Measurements from ENCODE around the gene OPRM1.
"Not testable (repeated sequence)": the region's sequence is repeated elsewhere in the genome, so short reads cannot be mapped to it uniquely, and the experiment has no call there.

The OPRM1 gene

DNA sequence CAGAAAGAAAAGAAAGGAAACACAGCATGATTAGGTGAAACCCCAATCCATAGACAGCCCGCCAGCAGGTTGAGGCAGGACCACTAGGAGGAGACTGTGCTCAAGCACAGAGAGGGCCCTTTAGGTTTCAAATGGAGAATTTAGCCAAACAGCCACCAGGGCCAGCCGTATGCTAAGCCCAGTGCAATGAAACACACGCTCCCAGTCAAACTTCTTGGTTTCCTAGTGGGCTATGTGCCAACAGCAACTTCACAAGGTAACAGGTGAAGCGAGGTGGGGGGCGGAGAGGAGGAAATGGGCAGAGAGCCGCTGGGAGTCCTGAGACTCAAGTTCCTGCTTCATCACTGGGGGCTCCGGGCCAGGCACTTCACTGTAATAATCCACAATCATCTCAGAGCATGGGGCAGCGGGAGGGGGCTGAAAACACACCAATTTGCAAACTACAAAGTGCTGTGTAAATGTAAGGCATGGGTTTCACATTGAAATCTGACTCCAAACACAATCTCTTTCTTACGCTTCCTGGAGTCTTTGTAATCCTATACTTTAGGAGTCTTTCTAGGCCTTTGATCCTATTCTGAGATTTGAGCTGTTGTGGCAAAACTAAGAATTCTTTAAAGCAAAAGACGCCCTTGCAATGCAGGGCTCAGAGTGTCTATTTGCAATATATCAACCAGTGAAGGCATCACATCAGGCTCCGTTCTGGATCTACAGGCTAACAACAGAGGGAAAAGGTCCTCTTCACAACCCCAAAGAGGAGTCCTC, 117.3 kb downstream of the OPRM1 start:
- peak; percentile 65 for DNase-seq

DNA sequence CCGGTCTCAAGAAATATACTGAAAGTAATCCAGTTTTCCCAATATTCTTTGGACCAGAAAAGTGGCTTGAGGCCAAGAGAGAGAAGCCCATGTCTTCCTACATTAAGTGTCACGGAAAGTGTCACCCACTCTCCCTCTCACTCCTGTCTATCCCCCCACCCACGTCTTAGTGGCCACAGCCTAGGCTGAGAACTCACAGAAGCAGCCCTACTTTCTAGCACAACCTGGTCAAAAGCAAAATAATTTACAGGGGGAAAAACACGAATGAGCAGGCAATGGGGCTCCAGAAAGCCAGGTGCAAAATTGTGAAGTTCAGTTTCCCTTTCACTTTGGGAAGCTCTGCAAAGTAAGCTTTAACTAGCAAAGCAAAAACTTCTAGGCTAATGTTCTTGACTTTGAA, 118.0 kb downstream of the OPRM1 start:
- no peak for DNase-seq

DNA sequence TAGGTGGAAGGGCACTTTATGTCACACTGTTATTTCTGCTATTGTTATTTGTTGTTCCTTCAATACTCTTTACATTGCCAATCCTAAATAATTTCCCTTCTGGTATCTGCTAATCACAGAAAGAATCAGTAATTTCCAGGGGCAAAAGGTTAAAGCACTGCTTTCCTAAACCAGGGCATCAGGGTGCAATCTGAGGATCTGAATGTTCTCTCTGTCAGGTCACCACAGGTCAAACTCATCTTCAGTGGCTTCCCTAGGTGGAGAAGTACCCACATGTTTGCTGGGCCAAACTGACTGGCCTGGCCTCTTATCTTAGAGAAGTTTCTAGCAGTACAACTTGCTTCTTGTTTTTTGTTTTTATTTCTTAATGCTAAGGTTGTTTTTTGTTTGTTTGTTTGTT, 118.7 kb downstream of the OPRM1 start:
- no peak for DNase-seq

DNA sequence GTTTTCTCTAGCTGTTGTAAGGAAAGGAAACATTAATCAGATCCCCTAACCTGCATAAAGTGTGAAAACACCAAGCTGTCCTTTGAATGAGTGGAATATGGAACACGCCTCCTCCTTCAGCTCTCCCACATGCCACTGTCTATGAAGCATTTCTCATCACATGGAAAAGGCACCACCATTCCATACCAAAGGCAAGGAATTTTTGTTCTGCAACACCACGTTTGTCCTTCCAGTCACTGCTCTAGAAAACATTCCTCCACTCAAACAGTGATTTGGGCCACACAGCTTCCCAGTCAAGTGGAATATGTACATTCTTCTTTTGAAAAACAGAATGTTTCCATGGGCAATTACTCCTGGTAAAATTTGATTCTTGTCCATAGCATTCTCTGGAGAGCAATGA, 120.1 kb downstream of the OPRM1 start:
- DNase-seq = no peak

DNA sequence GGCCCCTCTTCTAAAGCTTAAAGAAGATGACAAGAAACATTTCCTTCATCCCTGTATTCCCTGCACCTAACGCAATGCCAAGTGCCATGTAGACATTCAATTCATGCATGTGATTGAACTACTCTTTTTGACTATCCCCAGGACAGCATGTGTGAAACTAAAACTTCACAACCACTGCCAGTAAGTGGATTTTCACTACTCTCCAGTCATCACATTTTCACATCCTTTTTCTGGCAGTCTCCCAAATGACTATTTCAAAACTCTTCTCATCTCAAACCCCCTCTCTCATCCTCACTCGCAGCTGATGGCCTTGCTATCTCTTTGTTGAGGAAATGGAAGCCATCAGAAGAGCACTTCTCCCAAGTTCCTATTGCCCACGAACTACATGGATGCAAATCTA, 122.6 kb downstream of the OPRM1 start:
- no peak for DNase-seq

DNA sequence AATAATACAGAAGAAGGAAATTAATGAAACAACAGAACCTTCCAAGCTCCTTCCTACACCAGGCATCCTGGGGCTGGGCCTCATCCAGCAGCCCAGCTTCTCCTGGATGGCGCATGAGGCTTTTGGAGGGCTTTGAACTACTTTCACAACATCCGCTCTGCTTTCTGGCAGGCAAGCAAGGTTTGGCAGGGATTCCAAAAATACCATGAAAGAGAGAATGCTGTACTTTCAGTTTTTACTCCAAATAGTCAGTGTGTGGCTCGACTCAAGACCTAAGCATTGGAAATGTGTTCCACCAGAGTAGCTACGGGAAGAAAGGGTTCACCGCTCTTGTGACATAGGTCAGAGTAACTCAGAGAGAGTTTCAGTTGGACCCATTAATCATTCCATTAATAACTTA, 125.4 kb downstream of the OPRM1 start:
- DNase-seq = no peak

DNA sequence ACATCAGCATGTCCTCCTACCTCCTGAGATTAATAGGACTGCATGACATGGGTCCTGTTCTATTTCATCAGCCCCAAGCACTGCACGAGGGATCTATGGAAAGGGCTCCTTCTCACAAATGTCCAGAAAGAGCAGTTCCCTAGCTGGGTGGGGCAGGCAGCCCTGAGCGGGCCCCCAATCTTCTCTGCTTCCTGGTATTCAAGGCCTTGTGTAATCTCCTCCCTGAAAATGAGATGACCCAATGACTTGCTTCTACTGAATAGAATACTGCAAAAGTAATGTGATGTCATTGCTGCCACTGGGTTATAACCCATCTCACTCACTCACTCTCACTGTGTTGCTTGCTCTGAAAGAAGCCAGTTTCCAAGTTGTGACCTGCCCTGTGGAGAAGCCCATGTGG, 126.4 kb downstream of the OPRM1 start:
- no peak for DNase-seq

DNA sequence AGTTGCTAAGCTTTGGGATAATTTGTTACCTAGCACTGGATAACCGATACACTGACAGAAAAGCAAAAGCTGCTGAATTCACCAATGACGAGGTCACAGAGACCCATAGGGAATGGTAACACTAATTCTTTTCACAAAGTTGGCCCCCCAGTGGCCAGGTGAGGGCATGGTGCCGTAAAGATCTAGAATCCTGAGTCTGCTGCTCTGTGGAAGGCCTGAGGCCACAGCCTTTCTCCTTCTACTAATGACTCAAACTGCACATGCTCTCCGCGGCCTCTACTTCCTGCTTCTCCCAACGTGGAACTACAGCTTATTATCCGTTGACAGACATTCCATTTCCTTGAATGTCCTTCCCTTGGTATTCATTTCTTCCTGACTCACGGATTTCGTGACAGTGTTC, 127.1 kb downstream of the OPRM1 start:
- DNase-seq = peak; percentile 57

DNA sequence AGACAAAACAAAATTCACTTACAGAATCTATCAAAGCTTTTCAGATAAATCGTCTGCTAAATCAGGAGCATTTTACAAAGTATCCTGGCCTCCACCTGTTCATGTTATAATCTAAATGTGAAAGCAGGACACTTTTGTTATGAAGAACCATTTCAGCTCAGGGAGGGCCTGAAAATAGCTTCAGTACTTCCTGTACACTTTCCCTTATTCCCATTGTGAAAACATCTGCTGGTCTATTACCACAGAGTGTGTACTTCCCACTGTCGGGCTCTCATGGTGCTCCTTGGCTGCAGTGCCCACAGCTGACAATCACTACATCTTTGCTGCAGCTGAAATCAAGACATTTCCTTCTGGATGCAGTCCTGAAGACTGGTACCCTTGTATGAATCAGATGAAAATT, 128.1 kb downstream of the OPRM1 start:
- DNase-seq = no peak

DNA sequence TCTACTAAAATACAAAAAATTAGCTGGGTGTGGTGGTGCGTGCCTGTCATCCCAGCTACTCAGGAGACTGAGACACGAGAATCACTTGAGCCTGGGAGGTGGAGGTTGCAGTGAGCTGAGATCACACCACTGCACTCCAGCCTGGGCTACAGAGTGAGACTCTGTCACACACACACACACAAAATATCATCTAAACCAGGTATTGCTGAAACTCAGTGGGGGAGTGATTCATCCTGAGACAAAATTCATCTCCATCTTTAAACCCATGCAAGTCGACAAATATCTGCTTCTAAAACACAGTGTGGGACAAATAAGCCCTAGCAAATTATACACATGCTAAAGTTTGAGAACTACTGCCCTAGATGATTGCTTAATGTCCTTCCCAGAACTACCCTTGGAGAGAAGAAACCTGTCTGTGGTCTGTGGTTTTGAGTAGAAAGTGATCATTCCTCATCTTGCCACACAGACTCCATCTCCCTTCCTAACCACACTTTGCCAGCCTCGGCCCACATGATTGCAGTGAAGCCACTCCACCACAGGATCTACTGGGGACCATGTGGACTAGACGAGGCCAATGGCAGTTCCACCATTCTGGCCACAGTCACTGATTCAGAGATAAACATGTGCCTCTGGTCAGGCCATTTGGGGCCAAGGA, 130.3 kb downstream of the OPRM1 start:
- DNase-seq = no peak

DNA sequence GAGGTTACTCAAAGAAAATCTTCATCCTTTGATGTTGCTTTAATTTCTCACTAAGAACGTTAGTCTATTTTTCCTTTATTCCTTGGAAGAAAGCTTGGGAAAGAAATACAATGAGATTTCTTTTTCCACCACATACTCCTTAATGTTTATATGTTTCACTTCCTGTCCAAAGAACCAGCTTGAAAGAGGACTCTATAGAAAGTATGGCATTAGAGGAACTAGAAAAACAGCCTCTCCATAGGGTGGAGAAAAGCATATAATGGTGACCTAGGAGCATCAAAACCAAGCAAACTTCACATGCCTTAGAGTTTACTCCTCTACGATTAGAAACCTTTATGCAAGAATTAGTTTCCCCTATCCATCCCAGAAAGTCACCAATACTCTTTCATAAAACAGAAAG, 131.1 kb downstream of the OPRM1 start:
- no peak for DNase-seq

DNA sequence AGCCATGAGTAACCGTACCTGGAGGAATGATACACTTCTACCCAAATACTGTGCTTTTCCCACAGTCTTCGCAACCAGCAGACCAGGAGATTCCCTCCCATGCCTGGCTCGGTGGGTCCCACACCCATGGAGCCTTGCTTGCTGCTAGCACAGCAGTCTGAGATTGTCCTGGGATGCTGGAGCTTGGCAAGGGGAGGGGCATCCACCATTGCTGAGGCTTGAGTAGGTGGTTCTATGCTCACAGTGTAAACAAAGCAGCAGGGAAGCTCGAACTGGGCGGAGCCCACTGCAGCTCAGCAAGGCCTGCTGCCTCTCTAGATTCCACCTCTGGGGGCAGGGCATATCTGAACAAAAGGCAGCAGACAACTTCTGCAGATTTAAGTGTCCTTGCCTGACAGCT, 133.4 kb downstream of the OPRM1 start:
- not testable (repeated sequence) for DNase-seq

DNA sequence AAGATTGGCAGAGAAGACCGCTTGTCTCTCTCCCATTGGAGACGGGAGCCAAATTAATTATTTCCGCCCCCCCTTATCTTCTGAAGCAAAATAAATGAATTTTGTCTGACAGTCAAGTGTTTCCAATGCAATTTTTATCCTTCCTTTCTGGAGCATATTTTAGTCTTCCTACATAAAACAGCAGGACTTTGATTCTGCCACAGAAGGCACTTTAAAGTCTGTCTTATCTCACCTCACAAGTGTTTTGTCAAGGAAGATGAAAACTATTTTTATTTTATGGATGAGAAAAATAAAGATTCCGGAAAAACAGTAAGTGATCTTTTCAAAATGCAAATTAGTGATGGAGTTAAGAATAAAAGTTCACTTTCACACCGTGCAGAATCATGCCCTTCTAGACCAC, 140.4 kb downstream of the OPRM1 start:
- no peak for DNase-seq

DNA sequence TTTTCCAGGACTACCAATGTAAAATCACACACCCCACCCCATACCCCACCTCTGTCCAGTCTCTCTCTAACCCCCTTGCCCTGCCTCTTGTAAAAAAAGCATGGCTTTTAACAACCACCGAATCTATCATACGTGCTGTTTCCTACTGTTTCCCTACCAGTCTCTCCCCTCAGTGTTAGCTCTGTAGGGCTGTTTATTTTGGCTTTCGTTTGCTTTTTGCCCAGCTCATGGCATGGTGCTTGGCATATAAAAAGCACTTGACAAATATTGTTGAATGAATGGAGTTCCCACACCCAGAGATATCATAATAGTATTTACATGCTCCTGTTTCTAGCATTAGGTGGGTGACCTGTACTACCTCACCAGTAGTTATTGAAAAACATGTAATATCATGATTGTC, 148.2 kb downstream of the OPRM1 start:
- DNase-seq = no peak

DNA sequence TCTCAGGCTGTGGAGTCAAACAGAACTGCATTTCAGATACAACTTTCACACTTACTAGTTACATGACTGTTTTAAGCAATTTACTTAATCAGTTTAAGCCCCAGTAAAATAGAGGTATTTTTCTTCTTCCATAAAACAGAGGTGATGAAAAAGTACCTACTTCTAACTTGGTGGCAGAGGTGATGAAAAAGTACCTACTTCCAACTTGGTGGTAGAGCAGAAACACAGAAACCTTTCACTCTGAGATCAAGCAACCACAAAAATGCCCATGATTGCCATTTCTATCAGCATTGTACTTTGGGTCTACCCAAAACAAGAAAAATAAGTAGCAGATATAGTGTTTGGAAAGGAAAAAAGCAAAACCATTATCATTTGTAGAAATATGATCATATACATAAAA, 148.7 kb downstream of the OPRM1 start:
- no peak for DNase-seq

DNA sequence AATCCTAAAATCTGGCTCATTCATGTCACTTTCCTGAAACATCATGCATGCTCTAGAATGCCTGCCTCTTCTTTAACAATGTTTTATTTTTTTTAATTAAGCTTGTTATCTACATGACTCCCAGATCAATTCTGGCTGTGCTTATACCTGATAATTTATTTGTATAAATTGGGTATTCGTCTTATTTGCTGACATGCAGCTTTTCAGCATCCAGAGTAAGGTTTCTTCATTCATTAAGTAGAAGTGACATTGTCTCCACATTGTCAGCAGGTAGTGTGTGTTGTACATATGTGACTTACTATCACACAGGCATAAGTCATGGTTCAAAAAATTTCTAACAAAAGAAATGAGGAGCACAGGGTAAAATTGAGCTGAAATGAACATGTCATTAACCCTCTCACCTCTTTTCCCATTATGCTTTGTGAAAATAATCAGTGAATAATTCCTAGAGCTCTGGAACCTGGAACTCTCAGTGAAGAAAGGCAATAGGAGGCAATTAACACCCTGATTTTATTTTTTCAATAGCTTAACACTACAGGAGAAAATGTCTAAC, 157.4 kb downstream of the OPRM1 start:
- no peak for DNase-seq

DNA sequence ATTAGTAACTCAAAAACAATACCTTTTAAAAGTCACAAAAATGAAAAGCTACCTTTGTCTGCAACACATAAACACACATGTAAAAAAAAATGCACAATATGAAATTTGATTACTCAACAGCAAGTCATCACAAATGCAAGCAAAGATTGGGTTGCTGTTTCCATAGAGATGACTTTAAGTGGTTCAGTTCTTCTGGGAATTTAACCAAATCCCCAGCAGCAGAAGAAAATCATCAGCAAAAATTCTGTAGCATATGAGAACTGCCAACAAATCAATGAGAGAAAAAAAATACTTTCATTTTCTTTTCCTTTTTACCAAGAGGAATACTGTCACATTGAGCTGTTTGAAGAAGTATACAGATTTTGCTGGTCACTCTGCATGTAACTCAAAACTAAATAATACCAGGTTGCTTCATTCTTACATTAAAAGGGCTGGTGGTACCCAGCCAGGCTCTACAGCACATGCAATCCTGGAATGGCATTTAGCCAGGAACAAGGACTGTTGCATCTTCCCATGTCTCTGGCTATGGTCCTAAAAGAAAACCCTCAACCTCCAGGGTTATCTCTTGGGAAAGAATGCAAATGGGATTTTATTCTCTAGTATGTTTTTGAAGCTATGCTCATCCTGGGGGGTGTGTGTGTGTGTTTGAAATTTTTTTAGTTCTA, 158.3 kb downstream of the OPRM1 start:
- no peak for DNase-seq

DNA sequence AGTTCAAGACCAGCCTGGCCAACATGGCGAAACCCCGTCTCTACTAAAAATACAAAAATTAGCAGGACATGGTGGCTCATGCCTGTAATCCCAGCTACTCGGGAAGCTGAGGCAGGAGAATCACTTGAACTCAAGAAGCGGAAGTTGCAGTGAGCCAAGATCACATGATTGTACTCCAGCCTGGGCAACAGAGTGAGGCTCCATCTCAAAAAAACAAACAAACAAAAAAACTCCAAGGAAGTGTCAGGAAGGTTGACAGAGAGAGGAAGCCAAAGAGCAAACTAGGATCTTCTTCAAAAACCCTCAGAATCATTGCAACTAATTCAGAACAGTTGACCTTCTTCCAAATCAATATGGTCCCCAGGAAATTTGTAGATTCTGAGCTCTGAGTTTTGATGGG, 162.6 kb downstream of the OPRM1 start:
- not testable (repeated sequence) for DNase-seq

DNA sequence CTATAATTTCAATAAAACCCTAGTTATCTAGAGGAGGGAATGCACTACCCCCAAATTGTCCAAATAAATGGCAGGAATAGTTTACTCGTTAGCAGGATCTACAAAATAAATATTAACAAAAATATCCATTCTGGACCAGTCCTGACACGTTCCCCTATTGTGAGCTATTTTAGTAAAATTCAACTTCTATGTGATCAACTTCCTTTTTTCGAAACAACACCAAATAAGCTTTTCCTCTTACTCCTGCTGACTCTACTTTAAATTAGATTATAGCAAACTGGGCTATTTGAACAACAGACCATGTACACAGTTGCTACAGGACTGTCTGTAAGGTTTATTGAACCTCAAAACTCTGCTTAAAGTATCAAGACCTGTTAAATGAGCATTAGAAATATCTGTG, 163.3 kb downstream of the OPRM1 start:
- DNase-seq = no peak

DNA sequence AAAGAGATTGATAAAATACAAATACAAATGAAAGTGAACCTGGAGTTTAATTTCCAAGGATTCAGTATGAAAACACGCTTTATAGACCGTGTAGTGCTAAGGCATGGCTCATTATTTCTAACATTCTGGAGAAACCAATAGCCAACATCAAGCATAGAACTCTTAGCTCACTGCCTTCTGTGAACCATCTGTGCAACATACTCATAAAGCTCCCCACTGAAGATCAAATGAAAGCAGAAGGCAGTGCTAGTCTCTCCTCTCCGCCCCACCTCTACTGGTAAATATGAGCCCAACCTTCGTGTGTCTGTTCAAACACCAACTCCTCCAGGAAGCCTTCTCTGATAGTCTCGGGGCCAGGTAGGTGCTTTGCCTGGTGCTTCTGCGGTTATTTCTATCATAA, 163.9 kb downstream of the OPRM1 start:
- DNase-seq = no peak

DNA sequence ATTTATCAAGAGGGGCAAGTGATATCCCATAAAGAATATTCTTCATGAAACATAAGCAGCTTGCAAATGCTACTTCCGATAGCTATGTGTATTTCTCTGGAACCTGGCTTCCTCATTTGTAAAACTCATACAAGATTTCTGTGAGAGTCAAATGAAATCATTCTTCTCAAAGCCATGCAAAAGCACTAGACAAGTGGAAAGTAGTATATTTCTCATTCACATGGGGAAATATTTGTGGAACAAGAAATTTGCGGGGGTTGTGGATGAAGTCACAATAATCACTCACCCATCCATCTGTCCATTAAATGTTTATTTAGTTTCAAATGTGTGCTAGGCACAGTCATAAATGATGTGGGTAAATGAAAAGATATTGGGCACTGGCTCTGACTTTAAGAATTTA, 167.1 kb downstream of the OPRM1 start:
- DNase-seq = no peak

DNA sequence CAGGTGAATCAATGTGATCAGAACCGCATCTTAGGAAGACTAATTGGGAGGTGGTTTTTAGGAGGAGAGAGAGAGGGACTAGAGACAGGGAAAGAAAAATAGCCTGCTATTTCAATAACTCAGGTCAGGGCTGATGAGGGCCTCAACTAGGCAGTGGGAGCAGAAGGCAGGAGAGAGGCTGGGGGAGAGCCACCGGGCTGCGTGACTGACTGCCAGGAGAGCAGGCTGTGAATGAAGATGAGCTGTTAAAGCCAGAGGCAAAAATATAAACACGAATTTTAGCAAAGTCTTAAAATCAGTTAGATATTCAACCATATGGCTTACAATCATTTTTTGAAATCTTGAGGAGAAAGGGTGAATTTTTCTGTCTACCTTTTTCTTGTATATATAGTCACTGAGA, 168.0 kb downstream of the OPRM1 start:
- DNase-seq = no peak

DNA sequence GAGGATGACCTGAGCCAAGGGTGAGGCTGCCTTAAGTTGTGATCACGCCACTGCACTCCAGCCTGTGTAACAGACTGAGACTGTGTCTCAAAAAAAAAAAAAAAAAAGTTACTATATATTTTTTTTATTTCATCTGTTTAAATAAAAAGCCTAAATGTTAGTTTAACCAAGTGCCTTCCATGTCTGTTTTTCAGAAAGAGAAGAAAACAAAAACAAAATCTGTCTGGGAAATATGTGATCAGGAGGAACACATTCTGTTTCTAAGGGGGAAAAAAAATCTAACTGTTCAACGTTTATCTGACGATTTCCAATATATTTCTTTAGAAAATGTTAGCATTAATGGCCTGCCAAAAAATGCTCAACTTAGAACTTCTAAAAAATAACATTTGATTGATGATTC, 170.5 kb downstream of the OPRM1 start:
- DNase-seq = no peak

DNA sequence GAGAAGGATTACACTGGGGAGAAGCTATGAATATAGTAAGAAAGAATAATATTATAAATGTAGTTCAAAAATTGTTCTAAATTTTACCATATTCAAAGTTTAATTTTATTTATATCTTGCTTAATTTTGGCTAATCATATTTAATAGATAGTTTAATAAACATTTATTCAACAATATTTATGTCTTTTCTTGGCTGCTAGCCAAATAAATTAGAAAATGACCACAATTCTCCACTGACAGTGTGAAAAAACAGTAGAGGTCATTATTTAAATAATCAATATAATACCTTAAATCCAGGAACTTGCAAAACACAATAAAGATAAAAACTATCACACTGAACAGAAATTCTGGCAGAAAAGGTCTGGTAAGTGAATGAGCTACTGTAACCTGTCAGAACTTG, 171.6 kb downstream of the OPRM1 start:
- no peak for DNase-seq

All from islet precursor cell (in vitro differentiated cells).